ENCODE results near the gene SUV39H1.
A peak's percentile ranks its signal among the peaks of the same experiment; 100 is the strongest.
"Not testable (repeated sequence)": the region's sequence is repeated elsewhere in the genome, so short reads cannot be mapped to it uniquely, and the experiment has no call there.

SUV39H1 gene

DNA sequence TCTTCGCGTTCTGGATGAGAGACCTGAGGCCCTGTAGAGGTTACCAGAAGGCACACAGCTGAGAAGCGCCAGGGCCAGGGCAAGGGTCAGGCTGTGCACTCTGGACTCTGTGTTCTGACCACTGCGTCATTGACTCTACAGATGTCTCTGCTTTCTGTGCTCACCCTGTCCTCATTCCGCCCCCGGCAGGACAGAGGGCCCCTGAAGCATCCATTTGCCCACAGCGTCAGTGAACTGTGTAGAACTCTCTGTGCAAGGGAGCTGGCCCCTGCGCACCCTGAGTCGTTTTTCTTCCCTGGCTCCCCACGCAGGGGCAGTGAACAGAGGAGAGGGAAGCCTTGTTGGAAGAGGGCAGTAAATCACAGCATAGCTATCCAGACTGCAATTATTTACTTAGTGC lies 19.0 kb upstream of the SUV39H1 start:
- no peaks in the 10 kb centered on the region for H3K27me3 Mint-ChIP-seq

GRCh38 chrX:48680467-48680866 lies 16.1 kb upstream of the SUV39H1 start:
- not testable (repeated sequence) for H3K9me3 Mint-ChIP-seq, H3K27me3 Mint-ChIP-seq
- H3K36me3 Mint-ChIP-seq, result peaks cover 9 to 14% of the 10 kb centered on the region in 2 donors
- H3K27ac Mint-ChIP-seq, result peak overlapping the region; percentile 28
- DNase-seq (peak; percentile 47), ATAC-seq (replicated peaks) (peak in 1 of 2 donors; percentile 24)
- peaks cover 19 to 51% of the 10 kb centered on the region in 2 donors for H3K4me1 Mint-ChIP-seq
- H3K4me3 Mint-ChIP-seq, result peak overlapping the region in 1 of 2 donors; percentile 8

More for the DNA sequence above, 19.0 kb upstream of the SUV39H1 start:
- DNase-seq (no peak), ATAC-seq (replicated peaks) (no peak)
- Mint-ChIP-seq H3K27ac (peak overlapping the region; percentile 96), H3K4me1 (peaks cover 12 to 33% of the 10 kb centered on the region in 2 donors), H3K36me3 (peaks cover 0 to 2% of the 10 kb centered on the region in 2 donors), H3K4me3 (peak overlapping the region; percentile 82 to 93), H3K9me3 (peaks cover 0 to 1% of the 10 kb centered on the region in 2 donors)

GRCh38 chrX:48680925-48681324 lies 15.6 kb upstream of the SUV39H1 start:
- not testable (repeated sequence) for H3K27me3 Mint-ChIP-seq; H3K27ac Mint-ChIP-seq; DNase-seq; ATAC-seq (replicated peaks); H3K9me3 Mint-ChIP-seq
- Mint-ChIP-seq H3K36me3 (peaks cover 12 to 18% of the 10 kb centered on the region in 2 donors), H3K4me3 (peak overlapping the region in 1 of 2 donors; percentile 8), H3K4me1 (peaks cover 20 to 56% of the 10 kb centered on the region in 2 donors)

GRCh38 chrX:48681539-48682183 lies 14.9 kb upstream of the SUV39H1 start:
- DNase-seq, result no peak
- peaks cover 24 to 63% of the 10 kb centered on the region in 2 donors for H3K4me1 Mint-ChIP-seq
- peak overlapping the region; percentile 56 for H3K27ac Mint-ChIP-seq
- no peak for ATAC-seq (replicated peaks)
- H3K9me3 Mint-ChIP-seq, result peaks cover 0 to 1% of the 10 kb centered on the region in 2 donors
- H3K36me3 Mint-ChIP-seq, result peaks cover 18 to 24% of the 10 kb centered on the region in 2 donors
- H3K27me3 Mint-ChIP-seq, result no peaks in the 10 kb centered on the region
- peak overlapping the region in 1 of 2 donors; percentile 11 for H3K4me3 Mint-ChIP-seq

DNA sequence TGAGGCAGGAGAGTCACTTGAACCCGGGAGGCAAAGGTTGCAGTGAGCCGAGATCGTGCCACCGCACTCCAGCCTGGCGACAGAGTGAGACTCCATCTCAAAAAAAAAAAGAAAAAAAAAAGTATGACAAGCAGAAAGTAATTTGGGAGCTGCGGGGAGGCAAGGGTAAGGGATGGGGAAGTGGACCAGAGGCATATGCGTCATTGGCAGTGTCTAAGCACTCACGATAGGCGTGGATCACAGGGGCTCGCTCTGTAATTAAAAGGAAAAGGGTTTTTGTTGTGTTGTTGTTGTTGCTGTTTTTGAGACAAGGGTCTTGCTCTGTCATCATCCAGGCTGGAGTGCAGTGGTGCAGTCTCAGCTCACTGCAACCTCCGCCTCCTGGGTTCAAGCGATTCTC lies 13.7 kb upstream of the SUV39H1 start:
- H3K9me3 Mint-ChIP-seq; DNase-seq; ATAC-seq (replicated peaks); H3K27me3 Mint-ChIP-seq: not testable (repeated sequence)
- Mint-ChIP-seq H3K4me3 (peak overlapping the region; percentile 87 to 96), H3K27ac (peak overlapping the region; percentile 16), H3K36me3 (peaks cover 27 to 34% of the 10 kb centered on the region in 2 donors), H3K4me1 (peaks cover 28 to 65% of the 10 kb centered on the region in 2 donors)

- Mint-ChIP-seq H3K4me3 (peak within 1 kb of the TSS; percentile 87 to 96), H3K9me3 (peaks cover 0 to 1% of the 10 kb centered on the region in 2 donors), H3K36me3 (peaks cover 32 to 40% of the 10 kb centered on the region in 2 donors), H3K27me3 (peaks cover 0 to 5% of the 10 kb centered on the region in 2 donors), H3K27ac (peak within 1 kb of the TSS; percentile 93), H3K4me1 (peaks cover 28 to 58% of the 10 kb centered on the region in 2 donors)
- ATAC-seq (replicated peaks) (peak; percentile 90 to 92), DNase-seq (peak; percentile 51)
These were observed 13.0 kb upstream of the SUV39H1 start, which contains the start of gene WAS for GRCh38 chrX:48683411-48683982. Gene WAS (plus strand): TSS chrX:48683799. CDS start chrX:48683854, 55 bp downstream.

- Mint-ChIP-seq H3K9me3 (peaks cover 0 to 1% of the 10 kb centered on the region in 2 donors), H3K36me3 (peaks cover 34 to 40% of the 10 kb centered on the region in 2 donors), H3K27ac (peak overlapping the region; percentile 93), H3K4me1 (peaks cover 28 to 56% of the 10 kb centered on the region in 2 donors), H3K27me3 (peaks cover 0 to 5% of the 10 kb centered on the region in 2 donors), H3K4me3 (peak overlapping the region; percentile 87 to 96)
- no peak for DNase-seq
- no peak for ATAC-seq (replicated peaks)
These were observed 12.4 kb upstream of the SUV39H1 start for GRCh38 chrX:48684134-48684533.

DNA sequence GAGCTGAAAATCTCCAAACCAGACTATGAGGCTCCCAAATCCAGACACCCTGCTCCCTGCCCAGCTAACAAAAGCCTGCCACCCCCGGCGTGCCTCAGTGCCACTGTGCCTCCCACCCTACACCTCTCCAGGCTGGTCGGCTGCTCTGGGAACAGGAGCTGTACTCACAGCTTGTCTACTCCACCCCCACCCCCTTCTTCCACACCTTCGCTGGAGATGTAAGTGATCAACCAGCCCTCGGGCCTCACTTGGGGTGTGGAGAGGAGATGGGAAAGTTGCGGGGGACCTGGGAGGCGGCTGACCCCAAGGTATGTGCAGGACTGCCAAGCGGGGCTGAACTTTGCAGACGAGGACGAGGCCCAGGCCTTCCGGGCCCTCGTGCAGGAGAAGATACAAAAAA lies 11.1 kb upstream of the SUV39H1 start:
- H3K36me3 Mint-ChIP-seq, result peaks cover 34 to 41% of the 10 kb centered on the region in 2 donors
- peaks cover 0 to 5% of the 10 kb centered on the region in 2 donors for H3K27me3 Mint-ChIP-seq
- peaks cover 0 to 1% of the 10 kb centered on the region in 2 donors for H3K9me3 Mint-ChIP-seq
- DNase-seq (no peak), ATAC-seq (replicated peaks) (no peak)
- H3K27ac Mint-ChIP-seq, result peak overlapping the region; percentile 53
- H3K4me3 Mint-ChIP-seq, result peak overlapping the region; percentile 87 to 96
- peaks cover 24 to 49% of the 10 kb centered on the region in 2 donors for H3K4me1 Mint-ChIP-seq

GRCh38 chrX:48688531-48689150 lies 7.9 kb upstream of the SUV39H1 start:
- Mint-ChIP-seq H3K4me3 (no peak overlapping the region), H3K27ac (no peak overlapping the region), H3K4me1 (peaks cover 16 to 35% of the 10 kb centered on the region in 2 donors), H3K36me3 (peaks cover 36 to 52% of the 10 kb centered on the region in 2 donors), H3K27me3 (peaks cover 0 to 9% of the 10 kb centered on the region in 2 donors), H3K9me3 (no peaks in the 10 kb centered on the region)
- ATAC-seq (replicated peaks) (no peak), DNase-seq (no peak)

DNA sequence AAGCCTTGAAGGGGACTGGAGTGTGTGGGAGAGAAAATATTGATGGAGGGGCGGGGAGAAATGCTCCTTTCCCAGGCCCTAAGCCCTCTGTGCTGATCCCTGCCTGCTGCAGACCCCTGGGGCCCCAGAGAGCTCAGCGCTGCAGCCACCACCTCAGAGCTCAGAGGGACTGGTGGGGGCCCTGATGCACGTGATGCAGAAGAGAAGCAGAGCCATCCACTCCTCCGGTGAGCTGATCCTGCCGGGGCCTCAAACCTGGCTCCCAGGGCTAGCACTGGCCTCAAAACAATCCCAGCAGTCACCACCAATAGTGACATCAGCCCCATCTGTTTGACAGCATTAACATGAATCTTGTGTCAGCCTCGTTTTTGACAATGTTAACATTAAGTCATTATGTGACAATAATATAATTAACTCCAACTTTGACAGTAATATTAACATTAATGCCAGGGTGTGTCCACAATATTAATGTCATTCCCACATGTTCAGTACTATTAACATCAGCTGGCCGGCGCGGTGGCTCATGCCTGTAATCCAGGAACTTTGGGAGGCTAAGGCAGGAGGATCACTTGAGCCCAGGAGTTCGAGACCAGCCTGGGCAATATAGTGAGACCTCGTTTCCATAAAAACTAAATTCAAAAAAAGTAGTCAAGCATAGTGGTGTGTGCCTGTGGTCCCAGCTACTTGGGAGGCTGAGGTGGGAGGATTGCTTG lies 7.2 kb upstream of the SUV39H1 start:
- DNase-seq, result no peak
- no peak for ATAC-seq (replicated peaks)
- H3K27me3 Mint-ChIP-seq, result peaks cover 0 to 9% of the 10 kb centered on the region in 2 donors
- peaks cover 16 to 34% of the 10 kb centered on the region in 2 donors for H3K4me1 Mint-ChIP-seq
- H3K4me3 Mint-ChIP-seq, result no peak overlapping the region
- H3K9me3 Mint-ChIP-seq, result no peaks in the 10 kb centered on the region
- H3K36me3 Mint-ChIP-seq, result peaks cover 36 to 49% of the 10 kb centered on the region in 2 donors
- no peak overlapping the region for H3K27ac Mint-ChIP-seq

DNA sequence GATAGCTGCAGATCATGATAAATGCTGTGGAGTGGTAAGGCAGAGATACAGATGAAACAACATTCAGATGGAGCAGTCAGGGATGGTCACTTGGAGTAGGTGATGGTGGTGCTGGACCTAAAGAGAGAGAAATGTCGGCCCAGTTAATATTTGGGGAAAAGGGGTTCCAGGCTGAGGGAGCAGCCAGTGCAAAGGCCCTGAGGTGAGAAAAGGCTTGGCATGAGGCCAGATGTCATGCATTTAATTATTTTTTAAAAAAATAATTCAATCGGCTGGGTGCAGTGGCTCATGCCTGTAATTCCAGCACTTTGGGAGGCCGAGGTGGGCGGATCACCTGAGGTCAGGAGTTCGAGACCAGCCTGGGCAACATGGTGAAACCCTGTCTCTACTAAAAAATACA lies 4.8 kb upstream of the SUV39H1 start:
- H3K4me3 Mint-ChIP-seq, result not testable (repeated sequence)

DNA sequence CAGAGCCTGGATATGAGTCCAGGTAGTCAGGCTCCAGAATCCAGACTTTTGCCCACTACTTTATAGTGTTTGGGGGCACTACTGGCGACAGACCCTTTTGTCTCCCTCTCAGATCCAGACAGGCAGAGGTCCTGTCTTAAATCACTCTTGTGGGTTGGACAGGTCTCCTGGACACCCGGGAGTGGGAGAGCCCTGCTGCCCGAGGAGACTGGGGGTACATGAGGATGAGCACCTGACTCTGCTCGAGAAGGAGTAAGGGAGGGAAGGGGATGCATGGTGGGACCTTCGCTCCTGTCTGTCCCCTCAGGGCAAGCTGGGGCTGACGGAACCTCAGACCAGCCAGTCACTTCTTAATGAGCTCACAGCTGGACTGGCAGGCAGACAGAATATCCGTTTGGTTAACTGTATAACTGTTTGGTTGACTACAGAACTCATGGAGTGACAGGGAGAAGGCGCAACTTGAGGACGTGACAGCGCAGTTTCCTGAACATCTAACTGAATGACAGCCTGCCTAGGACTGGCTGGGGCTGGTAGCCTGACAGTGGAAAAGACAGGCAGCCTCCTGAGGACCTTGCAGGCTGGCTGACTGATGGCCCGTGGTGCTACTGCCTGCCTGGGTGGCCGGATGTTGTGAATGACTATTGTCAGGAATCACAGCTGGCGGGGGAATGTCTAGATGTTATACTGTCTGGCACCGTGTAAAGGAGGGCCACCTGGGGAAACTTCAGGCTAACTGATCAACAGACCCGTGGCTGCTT lies 1.6 kb upstream of the SUV39H1 start:
- no peaks in the 10 kb centered on the region for H3K9me3 Mint-ChIP-seq
- DNase-seq (no peak), ATAC-seq (replicated peaks) (no peak)
- no peak overlapping the region for H3K27ac Mint-ChIP-seq
- peak overlapping the region; percentile 8 to 94 for H3K4me3 Mint-ChIP-seq
- peaks cover 8 to 24% of the 10 kb centered on the region in 2 donors for H3K36me3 Mint-ChIP-seq
- H3K4me1 Mint-ChIP-seq, result peaks cover 15 to 31% of the 10 kb centered on the region in 2 donors
- H3K27me3 Mint-ChIP-seq, result peaks cover 0 to 4% of the 10 kb centered on the region in 2 donors

More for the DNA sequence above, 4.8 kb upstream of the SUV39H1 start:
- H3K9me3 Mint-ChIP-seq; H3K27me3 Mint-ChIP-seq; H3K27ac Mint-ChIP-seq; DNase-seq; ATAC-seq (replicated peaks): not testable (repeated sequence)
- peaks cover 15 to 28% of the 10 kb centered on the region in 2 donors for H3K4me1 Mint-ChIP-seq
- peaks cover 19 to 31% of the 10 kb centered on the region in 2 donors for H3K36me3 Mint-ChIP-seq

GRCh38 chrX:48695534-48695896 lies 1.0 kb upstream of the SUV39H1 start:
- Mint-ChIP-seq H3K27ac (peak overlapping the region; percentile 95), H3K27me3 (peaks cover 0 to 4% of the 10 kb centered on the region in 2 donors), H3K36me3 (peaks cover 11 to 22% of the 10 kb centered on the region in 2 donors), H3K9me3 (no peaks in the 10 kb centered on the region), H3K4me1 (peaks cover 15 to 31% of the 10 kb centered on the region in 2 donors), H3K4me3 (peak overlapping the region; percentile 90 to 94)
- no peak for DNase-seq
- ATAC-seq (replicated peaks), result no peak
